VCaP (cell line): Measurements from ENCODE around the gene ATPAF1.

ENCODE experiments used
- H3K27ac ChIP-seq: fragments of 450-650 bp; 2 replicates; pipeline ENCODE4 v1.5.1; 2017
- CTCF ChIP-seq: fragments of 450-650 bp; conservative IDR thresholded peaks from 2 replicates; pipeline ENCODE4 v1.5.1; 2017; ENCODE audit warnings: mild to moderate bottlenecking, moderate library complexity

ATPAF1 gene

GRCh38 chr1:46594063-46594462 is 74.1 kb downstream of the ATPAF1 start:
- H3K27ac ChIP-seq, result no peak overlapping the region
- no peak for TF ChIP-seq CTCF

- H3K27ac ChIP-seq, result no peak overlapping the region
- no peak for TF ChIP-seq CTCF
Observed at GRCh38 chr1:46592823-46593222, 75.3 kb downstream of the ATPAF1 start.

- no peak for TF ChIP-seq CTCF
- H3K27ac ChIP-seq, result no peak overlapping the region
Observed at GRCh38 chr1:46589529-46589928, 78.6 kb downstream of the ATPAF1 start.

GRCh38 chr1:46587069-46587468 is 81.1 kb downstream of the ATPAF1 start:
- H3K27ac ChIP-seq, result no peak overlapping the region
- no peak for TF ChIP-seq CTCF

GRCh38 chr1:46585312-46585938 is 82.7 kb downstream of the ATPAF1 start:
- no peak overlapping the region for H3K27ac ChIP-seq

GRCh38 chr1:46583494-46583893 is 84.7 kb downstream of the ATPAF1 start:
- no peak for TF ChIP-seq CTCF
- H3K27ac ChIP-seq, result no peak overlapping the region

More at GRCh38 chr1:46585312-46585938, 82.7 kb downstream of the ATPAF1 start:
- no peak for TF ChIP-seq CTCF

GRCh38 chr1:46582972-46583371 is 85.2 kb downstream of the ATPAF1 start:
- no peak overlapping the region for H3K27ac ChIP-seq
- no peak for TF ChIP-seq CTCF
